ENCODE results near the gene MEA1.
"Not testable (repeated sequence)": the region's sequence is repeated elsewhere in the genome, so short reads cannot be mapped to it uniquely, and the experiment has no call there.

MEA1 gene

DNA sequence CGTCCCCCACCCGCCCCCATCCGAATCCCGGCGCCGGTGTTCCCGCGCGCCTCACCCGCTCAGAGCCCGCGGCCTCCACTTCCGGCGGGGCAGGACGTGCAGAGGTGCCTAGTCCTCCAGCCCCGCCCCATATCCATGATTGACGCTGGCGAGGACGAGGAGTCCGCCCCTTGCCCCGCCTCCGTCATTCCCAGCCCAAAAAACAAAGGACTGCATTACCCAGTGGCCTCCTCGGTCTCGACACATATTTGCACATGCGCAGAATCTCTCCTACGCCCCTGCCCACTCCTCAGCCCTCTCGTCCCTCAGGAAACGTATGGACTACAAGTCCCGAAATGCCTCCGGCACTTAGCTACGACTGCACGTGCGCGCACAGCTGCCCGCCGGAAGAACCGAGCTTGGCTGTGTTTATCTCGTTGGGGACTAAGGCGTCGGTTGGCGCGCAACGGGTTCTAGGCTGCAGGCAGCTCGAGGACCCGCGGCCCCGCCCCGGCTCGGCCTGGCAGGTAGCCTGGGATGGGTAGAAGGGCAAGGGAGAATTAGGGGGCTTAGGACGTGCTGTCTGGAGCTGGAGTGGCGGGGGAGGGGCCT is at the start of gene MEA1, which contains the start of gene KLHDC3:
MEA1 (minus strand) TSS at position 104 of the 591 bp plus-strand sequence. CDS start 133 bp downstream, outside the sequence.
KLHDC3 (plus strand) TSS at position 407 of the 591 bp plus-strand sequence. CDS start 2,944 bp downstream, outside the sequence.
- DNase-seq, result peak; percentile 99 to 100 (median 99)

GRCh38 chr6:43062818-43063217 is 49.1 kb upstream of the MEA1 start:
- no peak for DNase-seq

GRCh38 chr6:43061861-43062260 is 48.1 kb upstream of the MEA1 start:
- no peak for DNase-seq

- no peak for DNase-seq
Measured at GRCh38 chr6:43060755-43061633, 47.2 kb upstream of the MEA1 start.

DNA sequence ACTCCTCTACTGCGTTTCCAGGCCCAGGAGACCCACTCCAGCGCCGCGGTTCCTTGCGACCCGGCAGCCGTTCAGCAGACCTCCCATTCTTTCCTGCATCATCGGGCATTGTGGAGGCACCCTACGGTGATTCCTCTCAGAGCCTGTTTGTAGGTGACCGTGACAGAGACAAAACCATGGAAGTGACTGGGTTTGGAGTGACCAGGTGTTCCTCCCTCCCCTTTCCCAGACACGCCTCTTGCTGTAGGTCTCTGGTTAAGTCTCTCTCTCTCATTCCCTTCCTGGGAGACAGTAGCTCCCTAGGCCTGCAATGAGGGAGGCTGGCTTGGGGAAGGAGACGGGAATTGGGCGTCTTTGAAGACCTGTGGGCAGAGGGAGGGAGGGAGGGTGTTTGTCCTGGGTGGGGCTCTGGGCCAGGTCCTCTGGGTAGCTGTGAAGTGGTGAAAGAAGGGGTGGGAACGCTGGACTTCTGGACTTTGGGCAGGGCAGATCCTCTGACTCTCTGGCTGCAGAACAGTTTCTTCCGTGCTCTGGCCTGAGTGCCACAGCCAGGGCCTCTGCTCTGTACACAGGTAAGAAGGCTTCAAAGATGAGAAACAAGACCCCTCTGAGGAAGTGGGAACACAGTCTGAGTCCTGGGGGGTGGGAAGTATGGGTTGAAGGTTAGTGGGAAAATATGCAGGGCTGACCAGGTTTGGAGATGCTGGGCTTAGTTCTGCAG is 46.4 kb upstream of the MEA1 start:
- peak; percentile 28 to 72 (median 62) for DNase-seq

- peak; percentile 98 to 99 (median 98) for DNase-seq
Measured at GRCh38 chr6:43059168-43060033, 45.7 kb upstream of the MEA1 start, which contains the start of the genes KLC4 and MRPL2. KLC4 (plus strand) TSS chr6:43059631; CDS start chr6:43061336, 1,705 bp downstream. MRPL2 (minus strand) TSS chr6:43059434; CDS start chr6:43059381, 53 bp downstream.

DNA sequence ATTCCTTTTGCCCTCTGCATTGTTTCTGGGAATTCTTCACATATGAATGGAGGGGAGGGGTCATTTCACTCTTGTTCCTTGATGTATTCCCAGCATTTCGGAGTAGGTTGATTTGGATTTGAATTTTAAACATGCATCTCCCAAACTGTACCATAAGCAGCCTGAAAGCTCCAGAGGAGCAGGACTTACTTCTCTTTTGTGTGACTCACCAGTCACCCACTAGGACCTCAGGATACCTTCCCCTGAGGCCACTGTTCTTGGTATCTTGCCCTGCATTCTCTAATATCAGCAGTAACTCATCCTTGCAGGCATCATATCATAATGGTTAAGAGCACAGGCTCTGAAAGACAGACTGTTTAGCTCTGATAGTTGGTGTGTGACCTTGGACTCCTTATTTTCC is 44.8 kb upstream of the MEA1 start:
- no peak for DNase-seq

GRCh38 chr6:43055966-43056365 is 42.2 kb upstream of the MEA1 start:
- no peak for DNase-seq

- DNase-seq, result peak in 1 of 3 experiments; percentile 15
Measured at GRCh38 chr6:43054206-43054943, 40.6 kb upstream of the MEA1 start.

- peak; percentile 88 to 96 (median 92) for DNase-seq
Measured at GRCh38 chr6:43053545-43054205, 39.9 kb upstream of the MEA1 start, which contains the start of gene CUL7. CUL7 (minus strand) TSS chr6:43053851; CDS start chr6:43052788, 1,063 bp downstream.

- peak in 2 of 3 experiments; percentile 35 to 42 for DNase-seq
Measured at GRCh38 chr6:43052842-43053544, 39.2 kb upstream of the MEA1 start.

GRCh38 chr6:43052225-43052841 is 38.6 kb upstream of the MEA1 start:
- no peak for DNase-seq

DNA sequence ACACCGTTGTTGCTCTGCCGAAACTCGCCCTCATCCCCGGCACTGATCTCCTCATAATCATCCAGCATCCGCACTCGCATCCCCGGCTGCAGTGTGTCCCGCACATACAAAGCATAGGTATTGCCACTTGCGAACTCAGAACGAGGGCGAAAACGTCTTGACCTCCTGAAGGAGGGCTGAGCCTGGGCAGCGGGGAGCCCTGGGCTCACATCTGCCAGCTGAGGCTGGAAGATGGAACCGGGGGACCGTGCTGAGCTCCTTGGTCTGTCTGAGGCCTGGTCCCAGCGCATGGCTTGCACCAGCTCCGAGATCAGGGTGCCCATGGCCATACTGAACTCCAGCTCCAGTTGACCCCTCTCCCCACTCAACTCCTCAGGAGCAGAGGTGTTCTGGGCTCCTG is 37.2 kb upstream of the MEA1 start:
- DNase-seq, result no peak

- DNase-seq, result no peak
Measured at GRCh38 chr6:43047998-43048397, 34.3 kb upstream of the MEA1 start.

- DNase-seq, result no peak
Measured at GRCh38 chr6:43045371-43045930, 31.7 kb upstream of the MEA1 start.

DNA sequence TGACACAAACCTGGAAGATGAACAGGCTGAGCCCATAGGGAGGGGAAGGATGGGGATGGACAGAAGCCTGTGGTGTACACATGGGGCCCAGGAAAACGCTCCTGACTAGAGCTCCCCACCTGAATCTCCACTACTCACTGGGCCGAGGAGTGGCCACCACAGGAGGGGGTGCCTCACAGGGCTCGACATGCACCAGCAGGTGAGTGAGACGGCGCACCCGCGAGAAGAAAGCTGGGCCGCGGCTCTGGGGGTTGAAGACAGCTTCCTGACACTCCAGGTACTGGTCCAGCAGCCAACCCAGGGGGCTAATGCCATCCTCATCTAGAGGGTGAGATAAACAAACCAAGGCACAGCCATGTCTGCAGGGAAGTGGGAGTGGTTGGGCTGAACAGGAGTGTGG is 29.6 kb upstream of the MEA1 start:
- no peak for DNase-seq

GRCh38 chr6:43041475-43041874 is 27.7 kb upstream of the MEA1 start:
- DNase-seq, result not testable (repeated sequence)

DNA sequence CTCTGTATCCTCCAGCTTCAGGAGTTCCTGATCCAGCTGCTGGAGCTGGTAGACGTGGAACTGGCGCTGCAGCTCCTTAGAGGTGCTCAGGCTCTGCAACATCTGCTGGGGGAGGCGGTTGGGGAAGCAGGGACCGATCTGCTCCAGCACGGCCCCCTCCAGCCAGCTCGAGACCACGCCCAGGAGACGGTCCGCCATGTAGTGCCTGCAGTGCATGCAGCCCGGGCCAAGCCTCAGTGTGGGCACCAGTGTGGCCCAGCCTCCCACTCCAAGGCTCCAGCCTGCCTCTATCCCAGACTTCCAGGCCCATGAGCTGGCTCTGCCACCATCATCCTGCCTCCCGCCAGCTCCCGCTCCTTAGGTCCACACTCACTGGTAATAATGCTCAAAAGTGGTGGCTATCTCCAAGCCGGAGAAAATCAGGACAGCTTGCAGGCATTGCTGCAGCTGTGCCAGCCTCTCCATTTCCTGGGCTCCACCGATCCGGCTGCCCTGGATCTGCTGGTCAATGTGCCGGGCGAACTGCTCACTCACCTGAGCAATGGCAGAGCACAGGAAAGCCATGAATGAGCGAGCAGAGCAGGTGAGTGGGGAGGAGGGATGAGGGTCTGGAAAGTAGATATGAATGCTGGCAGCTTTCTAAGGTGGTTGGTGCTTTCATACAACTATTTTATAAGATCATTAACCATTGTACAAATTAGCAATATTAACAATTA is 27.0 kb upstream of the MEA1 start:
- no peak for DNase-seq
